Frontal cortex (tissue), 4 donors: ENCODE results near the gene RHEBL1. TPM values are rescaled to one million over a fixed set of nuclear protein-coding genes. Genes with fewer than 3 reads are reported as not detected.
A peak's percentile ranks its signal among the peaks of the same experiment; 100 is the strongest.

Experiments
- DNase-seq, 2 donors: peaks; one replicate each; pipeline ENCODE4 v3.0.0; 2012; ENCODE audit warnings: low spot score in 2 of 2
- FAIRE-seq: peaks from 2 replicates; lab custom pipeline; 2012; peaks lifted over from hg19 to GRCh38; lab: Jason Lieb, UNC
- total RNA-seq: library from RNA; depleted of rRNA; stranded (reverse); fragments of >200 nt; gene quantifications from one replicate; pipeline ENCODE4 v1.2.3, GENCODE V29; 2014
- donor health status: control.
- donor health status: control.
- donor health status: control.

RHEBL1 gene
- total RNA-seq, 1 donor from 2014 or later, result 1.2 TPM

- FAIRE-seq (no peak), DNase-seq (no peak)
These were observed 11.9 kb downstream of the RHEBL1 start for GRCh38 chr12:49057888-49058287.

- FAIRE-seq (no peak), DNase-seq (peak; percentile 67 to 78)
These were observed 13.6 kb downstream of the RHEBL1 start for GRCh38 chr12:49055978-49056754.

- DNase-seq, result no peak
These were observed 14.7 kb downstream of the RHEBL1 start for GRCh38 chr12:49055092-49055491.

GRCh38 chr12:49054524-49054923, 15.3 kb downstream of the RHEBL1 start:
- no peak for FAIRE-seq
- no peak for DNase-seq

More at GRCh38 chr12:49055092-49055491, 14.7 kb downstream of the RHEBL1 start:
- FAIRE-seq, result no peak

GRCh38 chr12:49054096-49054495, 15.7 kb downstream of the RHEBL1 start:
- FAIRE-seq (no peak), DNase-seq (no peak)

- FAIRE-seq (no peak), DNase-seq (no peak)
These were observed 17.1 kb downstream of the RHEBL1 start for GRCh38 chr12:49052451-49053208.

GRCh38 chr12:49051777-49052438, 17.9 kb downstream of the RHEBL1 start:
- FAIRE-seq (no peak), DNase-seq (no peak)

- DNase-seq, result no peak
- no peak for FAIRE-seq
These were observed 18.4 kb downstream of the RHEBL1 start for GRCh38 chr12:49051373-49051764.

GRCh38 chr12:49050507-49051372, 19.0 kb downstream of the RHEBL1 start:
- FAIRE-seq (no peak), DNase-seq (no peak)

GRCh38 chr12:49049566-49050224, 20.1 kb downstream of the RHEBL1 start:
- DNase-seq (no peak), FAIRE-seq (no peak)

GRCh38 chr12:49048953-49049352, 20.8 kb downstream of the RHEBL1 start:
- no peak for FAIRE-seq

GRCh38 chr12:49046129-49046895, 23.5 kb downstream of the RHEBL1 start:
- DNase-seq (no peak), FAIRE-seq (no peak)

More at GRCh38 chr12:49048953-49049352, 20.8 kb downstream of the RHEBL1 start:
- no peak for DNase-seq

GRCh38 chr12:49044660-49045059, 25.1 kb downstream of the RHEBL1 start:
- FAIRE-seq, result no peak
- DNase-seq, result no peak

- DNase-seq, result peak; percentile 54 to 73
- FAIRE-seq, result no peak
These were observed 25.9 kb downstream of the RHEBL1 start for GRCh38 chr12:49043856-49044258.

GRCh38 chr12:49043241-49043640, 26.5 kb downstream of the RHEBL1 start:
- FAIRE-seq, result no peak

GRCh38 chr12:49041881-49042484, 27.8 kb downstream of the RHEBL1 start:
- DNase-seq (no peak), FAIRE-seq (no peak)

More at GRCh38 chr12:49043241-49043640, 26.5 kb downstream of the RHEBL1 start:
- no peak for DNase-seq

GRCh38 chr12:49041036-49041880, 28.5 kb downstream of the RHEBL1 start:
- no peak for FAIRE-seq
- DNase-seq, result no peak
